Ishikawa (cell line): ENCODE results near the gene TMPRSS12.

ENCODE experiments used
- CEBPB ChIP-seq: IDR thresholded peaks from 2 replicates; pipeline ENCODE4 v1.6.1; 2012
- CREB1 ChIP-seq: IDR thresholded peaks from 2 replicates; pipeline ENCODE4 v1.6.1; 2012; ENCODE audit warnings: low read depth
- EGR1 ChIP-seq: IDR thresholded peaks from 2 replicates; pipeline ENCODE4 v1.6.1; 2012
- EP300 ChIP-seq: IDR thresholded peaks from 2 replicates; pipeline ENCODE4 v1.6.1; 2012; ENCODE audit warnings: borderline replicate concordance
- RAD21 ChIP-seq: IDR thresholded peaks from 2 replicates; pipeline ENCODE4 v1.6.1; 2012; ENCODE audit warnings: low read depth
- TAF1 ChIP-seq: IDR thresholded peaks from 2 replicates; pipeline ENCODE4 v1.6.1; 2012; ENCODE audit warnings: low read depth, mild to moderate bottlenecking
- YY1 ChIP-seq: IDR thresholded peaks from 2 replicates; pipeline ENCODE4 v1.6.1; 2012; ENCODE audit warnings: low read depth
- TF ChIP-seq, protein P1 (sequence below): IDR thresholded peaks from 2 replicates; pipeline ENCODE4 v1.6.1; 2012; ENCODE audit warnings: low read depth, mild to moderate bottlenecking
- TF ChIP-seq, protein P2 (sequence below): IDR thresholded peaks from 2 replicates; pipeline ENCODE4 v1.6.1; 2012
- TF ChIP-seq, protein P3 (sequence below): IDR thresholded peaks from 2 replicates; pipeline ENCODE4 v1.6.1; 2012

DNA sequence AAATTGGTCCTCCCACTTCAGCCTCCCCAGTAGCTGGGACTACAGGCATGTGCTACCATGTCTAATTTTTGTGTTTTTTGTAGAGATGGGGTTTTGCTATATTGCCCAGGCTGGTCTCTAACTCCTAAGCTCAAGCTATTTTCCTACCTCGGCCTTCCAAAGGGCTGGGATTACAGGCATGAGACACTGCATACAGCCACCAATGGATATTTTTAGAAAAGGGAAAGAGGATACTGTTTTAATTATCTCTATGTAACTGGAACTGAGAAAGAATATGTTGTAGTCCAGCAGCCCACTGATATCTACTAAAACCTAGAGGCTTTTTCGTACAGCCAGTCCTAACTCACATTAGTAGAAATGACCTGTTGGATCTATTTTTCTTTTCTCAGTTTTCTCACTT is 6.2 kb downstream of the TMPRSS12 start:
- TF ChIP-seq EP300: no peak
- no peak for TF ChIP-seq RAD21
- TF ChIP-seq YY1: no peak
- TF ChIP-seq, protein P1, sequence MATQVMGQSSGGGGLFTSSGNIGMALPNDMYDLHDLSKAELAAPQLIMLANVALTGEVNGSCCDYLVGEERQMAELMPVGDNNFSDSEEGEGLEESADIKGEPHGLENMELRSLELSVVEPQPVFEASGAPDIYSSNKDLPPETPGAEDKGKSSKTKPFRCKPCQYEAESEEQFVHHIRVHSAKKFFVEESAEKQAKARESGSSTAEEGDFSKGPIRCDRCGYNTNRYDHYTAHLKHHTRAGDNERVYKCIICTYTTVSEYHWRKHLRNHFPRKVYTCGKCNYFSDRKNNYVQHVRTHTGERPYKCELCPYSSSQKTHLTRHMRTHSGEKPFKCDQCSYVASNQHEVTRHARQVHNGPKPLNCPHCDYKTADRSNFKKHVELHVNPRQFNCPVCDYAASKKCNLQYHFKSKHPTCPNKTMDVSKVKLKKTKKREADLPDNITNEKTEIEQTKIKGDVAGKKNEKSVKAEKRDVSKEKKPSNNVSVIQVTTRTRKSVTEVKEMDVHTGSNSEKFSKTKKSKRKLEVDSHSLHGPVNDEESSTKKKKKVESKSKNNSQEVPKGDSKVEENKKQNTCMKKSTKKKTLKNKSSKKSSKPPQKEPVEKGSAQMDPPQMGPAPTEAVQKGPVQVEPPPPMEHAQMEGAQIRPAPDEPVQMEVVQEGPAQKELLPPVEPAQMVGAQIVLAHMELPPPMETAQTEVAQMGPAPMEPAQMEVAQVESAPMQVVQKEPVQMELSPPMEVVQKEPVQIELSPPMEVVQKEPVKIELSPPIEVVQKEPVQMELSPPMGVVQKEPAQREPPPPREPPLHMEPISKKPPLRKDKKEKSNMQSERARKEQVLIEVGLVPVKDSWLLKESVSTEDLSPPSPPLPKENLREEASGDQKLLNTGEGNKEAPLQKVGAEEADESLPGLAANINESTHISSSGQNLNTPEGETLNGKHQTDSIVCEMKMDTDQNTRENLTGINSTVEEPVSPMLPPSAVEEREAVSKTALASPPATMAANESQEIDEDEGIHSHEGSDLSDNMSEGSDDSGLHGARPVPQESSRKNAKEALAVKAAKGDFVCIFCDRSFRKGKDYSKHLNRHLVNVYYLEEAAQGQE: no peak
- TF ChIP-seq, protein P2, sequence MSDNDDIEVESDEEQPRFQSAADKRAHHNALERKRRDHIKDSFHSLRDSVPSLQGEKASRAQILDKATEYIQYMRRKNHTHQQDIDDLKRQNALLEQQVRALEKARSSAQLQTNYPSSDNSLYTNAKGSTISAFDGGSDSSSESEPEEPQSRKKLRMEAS: no peak
- TF ChIP-seq EGR1: no peak
- no peak for TF ChIP-seq CEBPB
- no peak for TF ChIP-seq TAF1
- TF ChIP-seq CREB1: no peak
- TF ChIP-seq, protein P3, sequence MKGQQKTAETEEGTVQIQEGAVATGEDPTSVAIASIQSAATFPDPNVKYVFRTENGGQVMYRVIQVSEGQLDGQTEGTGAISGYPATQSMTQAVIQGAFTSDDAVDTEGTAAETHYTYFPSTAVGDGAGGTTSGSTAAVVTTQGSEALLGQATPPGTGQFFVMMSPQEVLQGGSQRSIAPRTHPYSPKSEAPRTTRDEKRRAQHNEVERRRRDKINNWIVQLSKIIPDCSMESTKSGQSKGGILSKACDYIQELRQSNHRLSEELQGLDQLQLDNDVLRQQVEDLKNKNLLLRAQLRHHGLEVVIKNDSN: no peak
